ENCODE results near the gene VPS54. TPM values are rescaled to one million over a fixed set of nuclear protein-coding genes. Genes with fewer than 3 reads are reported as not detected.

The VPS54 gene
- total and polyA plus RNA-seq, 9 of the 15 experiments (the other 6 are each of a cell fraction or from before 2014, with no cell fraction given) = 4.9 to 23.2 (median 13.2) TPM

DNA sequence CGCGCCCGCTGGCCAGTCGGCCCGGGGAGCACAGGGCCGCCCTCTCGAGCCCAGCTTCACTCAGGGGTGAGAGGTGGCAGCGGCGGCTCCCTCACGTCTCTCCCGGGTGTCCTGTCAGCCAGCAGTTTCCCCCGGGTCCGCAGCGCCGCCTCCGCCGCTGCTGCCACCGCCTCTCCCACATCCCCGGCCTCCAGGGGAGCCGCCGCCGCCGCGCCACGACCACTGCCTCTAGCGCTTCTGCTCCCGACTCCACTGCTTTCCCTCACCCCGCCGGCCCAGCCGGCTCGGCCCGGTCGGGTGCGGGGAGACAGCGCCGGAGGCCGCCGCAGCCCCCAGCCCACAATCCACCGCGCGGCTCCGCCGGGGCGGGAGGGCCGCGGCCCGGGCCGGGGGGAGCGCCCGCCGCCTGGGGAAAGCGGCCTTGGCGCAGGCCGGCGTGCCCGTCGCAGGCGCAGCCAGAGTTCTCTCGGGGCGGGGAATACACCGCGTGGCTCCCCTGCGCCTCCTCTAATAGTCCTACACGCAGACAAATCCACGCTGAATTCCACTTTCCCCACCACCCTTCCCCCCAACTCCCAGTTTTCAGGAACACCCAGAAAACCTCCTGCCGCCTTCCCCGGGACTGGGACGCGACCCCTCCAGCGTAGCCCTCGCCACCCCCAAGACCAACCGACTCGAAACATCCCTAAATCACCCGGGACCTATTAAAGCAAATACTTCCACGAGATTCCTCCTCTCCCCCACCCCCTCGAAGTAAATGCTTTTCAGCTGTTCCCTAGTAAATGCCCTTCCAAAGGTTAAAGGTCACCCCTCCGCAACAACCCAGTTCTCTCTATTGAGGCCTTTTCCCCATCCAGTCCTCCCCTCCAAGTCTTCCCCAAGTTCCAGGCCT, at the start of gene VPS54 (continued):
- TF ChIP-seq RBM15 (IDR thresholded peaks at IDR 0.05; ENCODE audit: insufficient read depth, low read length) (no peak), ZNF696 (CRISPR knock-in tag; conservative IDR thresholded peaks at IDR 0.05) (no peak), MEF2D (tag; conservative IDR thresholded peaks at IDR 0.05; ENCODE audit: low read depth) (peak; percentile 68; the same call in 1 of the 2 replicates), PURB (CRISPR knock-in tag; IDR thresholded peaks at IDR 0.05; ENCODE audit: low read depth) (no peak), ZBTB17 (CRISPR knock-in tag; IDR thresholded peaks at IDR 0.05) (peak; percentile 70; the same call in 1 of the 2 replicates), HSF4 (CRISPR knock-in tag; IDR thresholded peaks at IDR 0.05; ENCODE audit: borderline replicate concordance) (no peak), NBN (IDR thresholded peaks at IDR 0.05; ENCODE audit: low read depth) (no peak), HIVEP1 (CRISPR knock-in tag; IDR thresholded peaks at IDR 0.05) (no peak), COPS2 (conservative IDR thresholded peaks at IDR 0.05) (no peak), PTTG1 (tag; IDR thresholded peaks at IDR 0.05; ENCODE audit: low read depth) (no peak), SMARCA4 (IDR thresholded peaks at IDR 0.05) (0 out of 2 replicates have a peak, but pooled peaks have one; percentile 42)
- TF ChIP-seq, protein P1, sequence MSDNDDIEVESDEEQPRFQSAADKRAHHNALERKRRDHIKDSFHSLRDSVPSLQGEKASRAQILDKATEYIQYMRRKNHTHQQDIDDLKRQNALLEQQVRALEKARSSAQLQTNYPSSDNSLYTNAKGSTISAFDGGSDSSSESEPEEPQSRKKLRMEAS (CRISPR knock-in tag; IDR thresholded peaks at IDR 0.05) = no peak
- TF ChIP-seq, protein P2, sequence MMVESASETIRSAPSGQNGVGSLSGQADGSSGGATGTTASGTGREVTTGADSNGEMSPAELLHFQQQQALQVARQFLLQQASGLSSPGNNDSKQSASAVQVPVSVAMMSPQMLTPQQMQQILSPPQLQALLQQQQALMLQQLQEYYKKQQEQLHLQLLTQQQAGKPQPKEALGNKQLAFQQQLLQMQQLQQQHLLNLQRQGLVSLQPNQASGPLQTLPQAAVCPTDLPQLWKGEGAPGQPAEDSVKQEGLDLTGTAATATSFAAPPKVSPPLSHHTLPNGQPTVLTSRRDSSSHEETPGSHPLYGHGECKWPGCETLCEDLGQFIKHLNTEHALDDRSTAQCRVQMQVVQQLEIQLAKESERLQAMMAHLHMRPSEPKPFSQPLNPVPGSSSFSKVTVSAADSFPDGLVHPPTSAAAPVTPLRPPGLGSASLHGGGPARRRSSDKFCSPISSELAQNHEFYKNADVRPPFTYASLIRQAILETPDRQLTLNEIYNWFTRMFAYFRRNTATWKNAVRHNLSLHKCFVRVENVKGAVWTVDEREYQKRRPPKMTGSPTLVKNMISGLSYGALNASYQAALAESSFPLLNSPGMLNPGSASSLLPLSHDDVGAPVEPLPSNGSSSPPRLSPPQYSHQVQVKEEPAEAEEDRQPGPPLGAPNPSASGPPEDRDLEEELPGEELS (CRISPR knock-in tag; IDR thresholded peaks at IDR 0.05; ENCODE audit: borderline replicate concordance) = no peak
- TF ChIP-seq, protein P3, sequence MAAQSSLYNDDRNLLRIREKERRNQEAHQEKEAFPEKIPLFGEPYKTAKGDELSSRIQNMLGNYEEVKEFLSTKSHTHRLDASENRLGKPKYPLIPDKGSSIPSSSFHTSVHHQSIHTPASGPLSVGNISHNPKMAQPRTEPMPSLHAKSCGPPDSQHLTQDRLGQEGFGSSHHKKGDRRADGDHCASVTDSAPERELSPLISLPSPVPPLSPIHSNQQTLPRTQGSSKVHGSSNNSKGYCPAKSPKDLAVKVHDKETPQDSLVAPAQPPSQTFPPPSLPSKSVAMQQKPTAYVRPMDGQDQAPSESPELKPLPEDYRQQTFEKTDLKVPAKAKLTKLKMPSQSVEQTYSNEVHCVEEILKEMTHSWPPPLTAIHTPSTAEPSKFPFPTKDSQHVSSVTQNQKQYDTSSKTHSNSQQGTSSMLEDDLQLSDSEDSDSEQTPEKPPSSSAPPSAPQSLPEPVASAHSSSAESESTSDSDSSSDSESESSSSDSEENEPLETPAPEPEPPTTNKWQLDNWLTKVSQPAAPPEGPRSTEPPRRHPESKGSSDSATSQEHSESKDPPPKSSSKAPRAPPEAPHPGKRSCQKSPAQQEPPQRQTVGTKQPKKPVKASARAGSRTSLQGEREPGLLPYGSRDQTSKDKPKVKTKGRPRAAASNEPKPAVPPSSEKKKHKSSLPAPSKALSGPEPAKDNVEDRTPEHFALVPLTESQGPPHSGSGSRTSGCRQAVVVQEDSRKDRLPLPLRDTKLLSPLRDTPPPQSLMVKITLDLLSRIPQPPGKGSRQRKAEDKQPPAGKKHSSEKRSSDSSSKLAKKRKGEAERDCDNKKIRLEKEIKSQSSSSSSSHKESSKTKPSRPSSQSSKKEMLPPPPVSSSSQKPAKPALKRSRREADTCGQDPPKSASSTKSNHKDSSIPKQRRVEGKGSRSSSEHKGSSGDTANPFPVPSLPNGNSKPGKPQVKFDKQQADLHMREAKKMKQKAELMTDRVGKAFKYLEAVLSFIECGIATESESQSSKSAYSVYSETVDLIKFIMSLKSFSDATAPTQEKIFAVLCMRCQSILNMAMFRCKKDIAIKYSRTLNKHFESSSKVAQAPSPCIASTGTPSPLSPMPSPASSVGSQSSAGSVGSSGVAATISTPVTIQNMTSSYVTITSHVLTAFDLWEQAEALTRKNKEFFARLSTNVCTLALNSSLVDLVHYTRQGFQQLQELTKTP (IDR thresholded peaks at IDR 0.05; ENCODE audit: low read depth in 1 of 2, partially characterized antibody in 2 of 2) = peak; percentile 49 to 77
- TF ChIP-seq, protein P4, sequence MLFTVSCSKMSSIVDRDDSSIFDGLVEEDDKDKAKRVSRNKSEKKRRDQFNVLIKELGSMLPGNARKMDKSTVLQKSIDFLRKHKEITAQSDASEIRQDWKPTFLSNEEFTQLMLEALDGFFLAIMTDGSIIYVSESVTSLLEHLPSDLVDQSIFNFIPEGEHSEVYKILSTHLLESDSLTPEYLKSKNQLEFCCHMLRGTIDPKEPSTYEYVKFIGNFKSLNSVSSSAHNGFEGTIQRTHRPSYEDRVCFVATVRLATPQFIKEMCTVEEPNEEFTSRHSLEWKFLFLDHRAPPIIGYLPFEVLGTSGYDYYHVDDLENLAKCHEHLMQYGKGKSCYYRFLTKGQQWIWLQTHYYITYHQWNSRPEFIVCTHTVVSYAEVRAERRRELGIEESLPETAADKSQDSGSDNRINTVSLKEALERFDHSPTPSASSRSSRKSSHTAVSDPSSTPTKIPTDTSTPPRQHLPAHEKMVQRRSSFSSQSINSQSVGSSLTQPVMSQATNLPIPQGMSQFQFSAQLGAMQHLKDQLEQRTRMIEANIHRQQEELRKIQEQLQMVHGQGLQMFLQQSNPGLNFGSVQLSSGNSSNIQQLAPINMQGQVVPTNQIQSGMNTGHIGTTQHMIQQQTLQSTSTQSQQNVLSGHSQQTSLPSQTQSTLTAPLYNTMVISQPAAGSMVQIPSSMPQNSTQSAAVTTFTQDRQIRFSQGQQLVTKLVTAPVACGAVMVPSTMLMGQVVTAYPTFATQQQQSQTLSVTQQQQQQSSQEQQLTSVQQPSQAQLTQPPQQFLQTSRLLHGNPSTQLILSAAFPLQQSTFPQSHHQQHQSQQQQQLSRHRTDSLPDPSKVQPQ (CRISPR knock-in tag; IDR thresholded peaks at IDR 0.05; ENCODE audit: borderline replicate concordance) = no peak
- TF ChIP-seq, protein P5, sequence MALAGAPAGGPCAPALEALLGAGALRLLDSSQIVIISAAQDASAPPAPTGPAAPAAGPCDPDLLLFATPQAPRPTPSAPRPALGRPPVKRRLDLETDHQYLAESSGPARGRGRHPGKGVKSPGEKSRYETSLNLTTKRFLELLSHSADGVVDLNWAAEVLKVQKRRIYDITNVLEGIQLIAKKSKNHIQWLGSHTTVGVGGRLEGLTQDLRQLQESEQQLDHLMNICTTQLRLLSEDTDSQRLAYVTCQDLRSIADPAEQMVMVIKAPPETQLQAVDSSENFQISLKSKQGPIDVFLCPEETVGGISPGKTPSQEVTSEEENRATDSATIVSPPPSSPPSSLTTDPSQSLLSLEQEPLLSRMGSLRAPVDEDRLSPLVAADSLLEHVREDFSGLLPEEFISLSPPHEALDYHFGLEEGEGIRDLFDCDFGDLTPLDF (CRISPR knock-in tag; IDR thresholded peaks at IDR 0.05) = no peak

Measured in K562 (cell line).